ENCODE measurements around the gene ZNF688.

DNA sequence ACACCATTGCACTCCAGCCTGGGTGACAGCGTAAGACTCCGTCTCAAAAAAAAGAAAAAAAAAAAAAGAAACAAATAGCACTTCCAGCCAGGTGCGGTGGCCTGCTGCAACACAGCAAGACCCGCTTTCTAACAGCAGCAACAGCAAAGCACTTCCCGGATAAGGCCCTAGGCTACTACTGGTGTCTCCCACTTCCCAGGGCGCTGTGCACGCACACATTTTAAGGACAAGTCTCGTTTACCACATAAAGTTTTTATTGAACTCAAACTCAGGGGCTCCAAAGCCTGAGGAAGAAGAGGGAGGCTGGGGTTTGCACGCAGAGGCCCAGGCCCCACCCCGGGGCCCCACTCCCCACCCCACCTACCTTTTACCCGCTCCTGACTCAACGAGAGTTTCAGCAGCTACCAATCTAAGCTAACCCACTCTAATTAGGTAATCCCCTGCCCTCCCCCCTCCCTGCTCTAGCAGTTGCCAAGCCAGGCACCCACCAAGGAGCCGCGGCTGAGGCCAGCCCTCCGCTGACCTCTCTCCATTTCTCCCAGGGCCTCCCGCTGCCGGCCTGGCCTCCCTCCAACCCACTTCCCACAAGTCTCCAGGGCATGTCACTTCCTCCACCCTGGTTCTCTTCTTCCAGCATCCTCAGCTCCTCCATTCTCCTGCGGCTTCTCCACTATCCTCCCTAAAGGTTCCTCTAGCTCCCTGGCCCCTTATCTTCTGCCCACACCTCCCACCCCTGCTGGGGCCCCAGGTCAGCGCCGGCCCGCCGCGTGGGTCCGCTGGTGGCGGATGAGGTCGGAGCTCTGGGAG lies 47.5 kb downstream of the ZNF688 start:
- TF ChIP-seq, protein P1, sequence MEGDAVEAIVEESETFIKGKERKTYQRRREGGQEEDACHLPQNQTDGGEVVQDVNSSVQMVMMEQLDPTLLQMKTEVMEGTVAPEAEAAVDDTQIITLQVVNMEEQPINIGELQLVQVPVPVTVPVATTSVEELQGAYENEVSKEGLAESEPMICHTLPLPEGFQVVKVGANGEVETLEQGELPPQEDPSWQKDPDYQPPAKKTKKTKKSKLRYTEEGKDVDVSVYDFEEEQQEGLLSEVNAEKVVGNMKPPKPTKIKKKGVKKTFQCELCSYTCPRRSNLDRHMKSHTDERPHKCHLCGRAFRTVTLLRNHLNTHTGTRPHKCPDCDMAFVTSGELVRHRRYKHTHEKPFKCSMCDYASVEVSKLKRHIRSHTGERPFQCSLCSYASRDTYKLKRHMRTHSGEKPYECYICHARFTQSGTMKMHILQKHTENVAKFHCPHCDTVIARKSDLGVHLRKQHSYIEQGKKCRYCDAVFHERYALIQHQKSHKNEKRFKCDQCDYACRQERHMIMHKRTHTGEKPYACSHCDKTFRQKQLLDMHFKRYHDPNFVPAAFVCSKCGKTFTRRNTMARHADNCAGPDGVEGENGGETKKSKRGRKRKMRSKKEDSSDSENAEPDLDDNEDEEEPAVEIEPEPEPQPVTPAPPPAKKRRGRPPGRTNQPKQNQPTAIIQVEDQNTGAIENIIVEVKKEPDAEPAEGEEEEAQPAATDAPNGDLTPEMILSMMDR (IDR thresholded peaks at IDR 0.05) = no peak
- TF ChIP-seq POLR2A (IDR thresholded peaks at IDR 0.05) = no peak

Measured in right lobe of liver (tissue), 4 donors.